ENCODE results near the gene CCDC183.

- no peak for TF ChIP-seq YY1 (IDR thresholded peaks at IDR 0.05; ENCODE audit: insufficient read depth, insufficient read length)
- TF ChIP-seq SUZ12 (IDR thresholded peaks at IDR 0.05; ENCODE audit: extremely low read depth, insufficient read depth, insufficient read length), result no peak
Observed at GRCh38 chr9:136847826-136848392, 51.8 kb downstream of the CCDC183 start.
